K562 (cell line): ENCODE data around the gene SLC12A4. TPM values are rescaled to one million over a fixed set of nuclear protein-coding genes. Genes with fewer than 3 reads are reported as not detected.

Experiments used
- CCAR2 ChIP-seq: fragments of 200-400 bp; formaldehyde crosslinking; IDR thresholded peaks from 2 replicates; pipeline ENCODE4 v1.6.1; 2017; ENCODE audit warnings: mild to moderate bottlenecking, low read depth, low read length
- ETV5 ChIP-seq: sonication (generic); formaldehyde crosslinking; IDR thresholded peaks from 2 replicates; pipeline ENCODE4 v1.4.0; 2020; ENCODE audit warnings: low read depth, mild to moderate bottlenecking, missing genetic modification reagents
- HBP1 ChIP-seq: fragments of 450-650 bp; formaldehyde crosslinking; IDR thresholded peaks from 2 replicates; pipeline ENCODE4 v1.4.0; 2022; ENCODE audit warnings: missing genetic modification characterization
- MXD1 ChIP-seq: fragments of 250-450 bp; sonication (Bioruptor Pico); IDR thresholded peaks from 2 replicates; pipeline ENCODE4 v1.8.0; 2021; ENCODE audit warnings: borderline replicate concordance, mild to moderate bottlenecking, moderate library complexity; ENCODE audit not compliant: poor library complexity, severe bottlenecking
- NR1H2 ChIP-seq: sonication (generic); formaldehyde crosslinking; IDR thresholded peaks from 2 replicates; pipeline ENCODE4 v1.4.0; 2020; ENCODE audit warnings: mild to moderate bottlenecking, missing genetic modification reagents
- NR2C2 ChIP-seq, 2 experiments: fragments of 200-800 bp in 1 of 2; sonication (Bioruptor generic) in 1 of 2; sonication (generic) in 1 of 2; formaldehyde crosslinking in 1 of 2; IDR thresholded peaks; 2 replicates each; pipeline versions ENCODE4 v1.6.1 to v1.8.0; 2016 to 2022; ENCODE audit warnings: mild to moderate bottlenecking in 1 of 2, missing compliant biosample characterization in 1 of 2, missing genetic modification characterization in 1 of 2, missing genetic modification reagents in 1 of 2
- RB1 ChIP-seq: fragments of 450-650 bp; IDR thresholded peaks from 2 replicates; pipeline ENCODE4 v1.6.1; 2017; ENCODE audit warnings: low read depth, mild to moderate bottlenecking
- RERE ChIP-seq: sonication (generic); formaldehyde crosslinking; IDR thresholded peaks from 2 replicates; pipeline ENCODE4 v1.8.0; 2023; ENCODE audit warnings: missing genetic modification reagents, mild to moderate bottlenecking, borderline replicate concordance
- U2AF2 ChIP-seq: fragments of 200-400 bp; formaldehyde crosslinking; optimal IDR thresholded peaks from 2 replicates; pipeline ENCODE3; 2017; ENCODE audit warnings: low read depth, mild to moderate bottlenecking, low read length
- ZNF239 ChIP-seq: fragments of 250-450 bp; sonication (Bioruptor Pico); IDR thresholded peaks from 2 replicates; pipeline ENCODE4 v1.4.0; 2020; ENCODE audit warnings: mild to moderate bottlenecking
- polyA plus RNA-seq, 8 experiments: library from polyadenylated mRNA; depleted of rRNA in 4 of 8; stranded (reverse) in 5 of 8; unstranded in 3 of 8; fragments of >200 nt; fragmentation: Nextera tagmentation in 2 of 8; fragmentation: Illumina TruSeq in 1 of 8; extraction: Ambion mirVana in 2 of 8; extraction: Trizol in 1 of 8; gene quantifications; 2 replicates each; pipeline versions ENCODE4 v1.2.1 to v1.2.3, GENCODE V29; 2011 to 2014; ENCODE audit warnings: inconsistent platforms in 1 of 8, missing spikeins in 1 of 8
- total RNA-seq, 7 experiments: library from RNA; depleted of rRNA in 6 of 7; stranded (reverse); fragments of >200 nt in 6 of 7; fragmentation: Illumina TruSeq in 2 of 7; extraction: Trizol in 2 of 7; gene quantifications; 2 replicates each; pipeline versions ENCODE4 v1.2.1 to v1.2.3, GENCODE V29; 2011 to 2021; ENCODE audit warnings: low replicate concordance in 1 of 7
- TF ChIP-seq, protein P1 (sequence below): sonication (generic); formaldehyde crosslinking; IDR thresholded peaks from 2 replicates; pipeline ENCODE4 v1.8.1; 2023; ENCODE audit warnings: missing genetic modification reagents, mild to moderate bottlenecking, borderline replicate concordance

SLC12A4 gene
- total and polyA plus RNA-seq, 9 of the 15 experiments (the other 6 are each of a cell fraction or from before 2014, with no cell fraction given), result 0.75 to 43.5 (median 15.0) TPM

DNA sequence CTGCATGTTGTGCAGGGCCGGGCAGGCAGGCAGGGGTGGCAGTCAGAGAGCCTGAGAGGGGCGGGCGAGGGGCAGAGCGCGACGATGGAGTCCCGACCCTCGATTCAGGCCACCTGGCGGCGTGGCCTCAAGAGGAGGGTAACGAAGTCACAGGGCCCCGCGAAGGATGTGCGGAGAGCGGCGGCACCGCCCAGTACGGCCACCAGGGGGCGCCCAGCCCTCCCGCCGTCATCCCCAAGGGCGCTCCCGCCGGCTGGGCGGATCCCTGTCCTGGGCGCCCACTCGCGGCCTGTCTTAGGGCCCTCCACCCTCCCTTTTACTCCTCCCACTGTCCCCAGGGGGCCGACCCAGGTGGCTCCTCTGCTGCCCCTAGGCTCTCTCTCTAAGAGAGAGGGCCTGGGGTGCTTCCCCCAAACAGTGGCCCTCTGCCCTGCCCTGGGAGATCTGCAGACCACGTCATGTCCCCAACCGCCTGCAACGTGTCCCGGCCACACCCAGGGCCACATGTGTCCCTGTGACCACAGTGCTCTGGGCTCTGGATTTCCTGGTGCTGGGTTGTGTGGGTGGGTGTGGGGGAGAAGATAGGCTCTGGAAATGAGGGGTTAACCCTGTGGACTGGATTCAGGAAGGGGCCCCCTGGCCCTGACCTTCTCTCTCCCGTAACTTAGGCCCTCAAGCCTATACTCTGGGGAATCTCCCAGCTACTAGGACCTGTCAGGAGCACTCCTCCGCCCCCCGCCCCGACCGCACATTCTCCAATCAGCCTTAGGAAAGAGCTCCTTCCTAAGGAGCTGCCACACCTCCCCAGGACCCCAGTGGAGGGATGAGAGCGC, 25.0 kb upstream of the SLC12A4 start (continued):
- 0 out of 2 replicates have a peak, but pooled peaks have one; percentile 30 for TF ChIP-seq NR2C2 (CRISPR knock-in tag; IDR thresholded peaks at IDR 0.05)
- peak; percentile 56 for TF ChIP-seq NR2C2 (tag; IDR thresholded peaks at IDR 0.05)
- TF ChIP-seq ETV5 (CRISPR knock-in tag), result peak; percentile 51
- no peak for TF ChIP-seq MXD1
- peak; percentile 37; the same call in 1 of the 2 replicates for TF ChIP-seq ZNF239 (CRISPR knock-in tag)
- TF ChIP-seq RERE, result 0 out of 2 replicates have a peak, but pooled peaks have one; percentile 74
- TF ChIP-seq, protein P1, sequence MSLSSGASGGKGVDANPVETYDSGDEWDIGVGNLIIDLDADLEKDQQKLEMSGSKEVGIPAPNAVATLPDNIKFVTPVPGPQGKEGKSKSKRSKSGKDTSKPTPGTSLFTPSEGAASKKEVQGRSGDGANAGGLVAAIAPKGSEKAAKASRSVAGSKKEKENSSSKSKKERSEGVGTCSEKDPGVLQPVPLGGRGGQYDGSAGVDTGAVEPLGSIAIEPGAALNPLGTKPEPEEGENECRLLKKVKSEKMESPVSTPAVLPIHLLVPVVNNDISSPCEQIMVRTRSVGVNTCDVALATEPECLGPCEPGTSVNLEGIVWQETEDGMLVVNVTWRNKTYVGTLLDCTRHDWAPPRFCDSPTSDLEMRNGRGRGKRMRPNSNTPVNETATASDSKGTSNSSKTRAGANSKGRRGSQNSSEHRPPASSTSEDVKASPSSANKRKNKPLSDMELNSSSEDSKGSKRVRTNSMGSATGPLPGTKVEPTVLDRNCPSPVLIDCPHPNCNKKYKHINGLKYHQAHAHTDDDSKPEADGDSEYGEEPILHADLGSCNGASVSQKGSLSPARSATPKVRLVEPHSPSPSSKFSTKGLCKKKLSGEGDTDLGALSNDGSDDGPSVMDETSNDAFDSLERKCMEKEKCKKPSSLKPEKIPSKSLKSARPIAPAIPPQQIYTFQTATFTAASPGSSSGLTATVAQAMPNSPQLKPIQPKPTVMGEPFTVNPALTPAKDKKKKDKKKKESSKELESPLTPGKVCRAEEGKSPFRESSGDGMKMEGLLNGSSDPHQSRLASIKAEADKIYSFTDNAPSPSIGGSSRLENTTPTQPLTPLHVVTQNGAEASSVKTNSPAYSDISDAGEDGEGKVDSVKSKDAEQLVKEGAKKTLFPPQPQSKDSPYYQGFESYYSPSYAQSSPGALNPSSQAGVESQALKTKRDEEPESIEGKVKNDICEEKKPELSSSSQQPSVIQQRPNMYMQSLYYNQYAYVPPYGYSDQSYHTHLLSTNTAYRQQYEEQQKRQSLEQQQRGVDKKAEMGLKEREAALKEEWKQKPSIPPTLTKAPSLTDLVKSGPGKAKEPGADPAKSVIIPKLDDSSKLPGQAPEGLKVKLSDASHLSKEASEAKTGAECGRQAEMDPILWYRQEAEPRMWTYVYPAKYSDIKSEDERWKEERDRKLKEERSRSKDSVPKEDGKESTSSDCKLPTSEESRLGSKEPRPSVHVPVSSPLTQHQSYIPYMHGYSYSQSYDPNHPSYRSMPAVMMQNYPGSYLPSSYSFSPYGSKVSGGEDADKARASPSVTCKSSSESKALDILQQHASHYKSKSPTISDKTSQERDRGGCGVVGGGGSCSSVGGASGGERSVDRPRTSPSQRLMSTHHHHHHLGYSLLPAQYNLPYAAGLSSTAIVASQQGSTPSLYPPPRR (CRISPR knock-in tag), result no peak
- no peak for TF ChIP-seq U2AF2
- TF ChIP-seq HBP1 (CRISPR knock-in tag), result 0 out of 2 replicates have a peak, but pooled peaks have one; percentile 31
- TF ChIP-seq RB1, result peak; percentile 99
- no peak for TF ChIP-seq NR1H2 (CRISPR knock-in tag)
- TF ChIP-seq CCAR2, result no peak
